Spinal cord (tissue), 10 donors: ENCODE measurements around the gene SLC1A1. TPM values are rescaled to one million over a fixed set of nuclear protein-coding genes. Genes with fewer than 3 reads are reported as not detected.
A peak's percentile ranks its signal among the peaks of the same experiment; 100 is the strongest.

ENCODE experiments used
- DNase-seq, 6 donors: peaks; one replicate each; pipeline versions ENCODE4 v3.0.0 to v3.0.0-alpha.2; 2013 to 2015; ENCODE audit warnings: low spot score in 6 of 6, low read depth in 4 of 6
- H3K27ac ChIP-seq: one replicate; pipeline ENCODE4 v1.5.1; 2013; ENCODE audit warnings: low read depth, low read length, control low read depth
- H3K27me3 ChIP-seq: one replicate; pipeline ENCODE4 v1.6.1; 2013; ENCODE audit warnings: low read length; ENCODE audit not compliant: control insufficient read depth, insufficient read depth
- H3K36me3 ChIP-seq: one replicate; pipeline ENCODE4 v1.6.1; 2013; ENCODE audit warnings: low read length; ENCODE audit not compliant: control insufficient read depth, insufficient read depth
- H3K4me1 ChIP-seq: one replicate; pipeline ENCODE4 v1.6.1; 2013; ENCODE audit warnings: low read length; ENCODE audit not compliant: control insufficient read depth, insufficient read depth
- H3K4me3 ChIP-seq: one replicate; pipeline ENCODE4 v1.5.1; 2013; ENCODE audit warnings: low read depth, low read length, control low read depth
- H3K9me3 ChIP-seq: one replicate; pipeline ENCODE4 v1.6.1; 2013; ENCODE audit warnings: low read length; ENCODE audit not compliant: control insufficient read depth, insufficient read depth
- whole genome bisulfite sequencing: methylation state at CpG from one replicate; pipeline ENCODE4 v1.1.5; 2013; ENCODE audit warnings: missing lambda C conversion rate; ENCODE audit not compliant: insufficient coverage; 5-methylcytosine and 5-hydroxymethylcytosine counted together
- polyA plus RNA-seq, 2 donors: library from polyadenylated mRNA; unstranded; fragments of 120-200 nt; gene quantifications; one replicate each; pipeline ENCODE4 v1.2.1, GENCODE V29; 2013; ENCODE audit not compliant: insufficient read length in 2 of 2
- total RNA-seq, 2 donors: library from RNA; depleted of rRNA in 1 of 2; stranded (reverse); fragments of 120-200 nt in 1 of 2; fragments of >200 nt in 1 of 2; gene quantifications; one replicate each; pipeline versions ENCODE4 v1.2.3 to v1.2.4, GENCODE V29; 2013 to 2014
- donor health status: healthy.

The SLC1A1 gene
- total and polyA plus RNA-seq, 4 donors: 22.3 to 67.7 (median 50.5) TPM

DNA sequence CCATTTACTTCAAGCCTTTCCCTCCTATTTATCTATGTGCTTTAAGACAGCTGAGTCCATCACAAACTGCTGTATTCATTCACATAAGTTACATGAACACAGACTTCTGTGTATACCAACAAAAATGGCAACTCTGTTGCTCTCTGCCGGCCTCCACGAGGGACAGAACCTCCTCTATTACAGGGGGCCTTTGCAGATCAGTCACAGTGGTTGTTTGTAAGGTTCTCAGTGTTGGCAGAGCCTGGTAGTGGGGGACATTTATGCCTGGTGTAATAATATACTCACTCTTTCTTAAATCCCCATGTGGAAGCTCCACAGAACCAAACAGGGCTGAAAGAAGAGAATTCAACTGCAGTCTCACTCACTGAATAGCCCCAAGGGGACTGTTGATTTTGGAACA is 76.5 kb downstream of the SLC1A1 start:
- no CpG with 5 or more reads among the region's 2 CpGs for WGBS
- Histone ChIP-seq H3K27ac (peak overlapping the region; percentile 71), H3K9me3 (no peaks in the 10 kb centered on the region), H3K4me1 (peaks cover 4% of the 10 kb centered on the region), H3K4me3 (no peak overlapping the region), H3K27me3 (no peaks in the 10 kb centered on the region), H3K36me3 (peaks cover 9% of the 10 kb centered on the region)
- peak in 3 of 6 donors; percentile 29 to 72 (median 66) for DNase-seq

DNA sequence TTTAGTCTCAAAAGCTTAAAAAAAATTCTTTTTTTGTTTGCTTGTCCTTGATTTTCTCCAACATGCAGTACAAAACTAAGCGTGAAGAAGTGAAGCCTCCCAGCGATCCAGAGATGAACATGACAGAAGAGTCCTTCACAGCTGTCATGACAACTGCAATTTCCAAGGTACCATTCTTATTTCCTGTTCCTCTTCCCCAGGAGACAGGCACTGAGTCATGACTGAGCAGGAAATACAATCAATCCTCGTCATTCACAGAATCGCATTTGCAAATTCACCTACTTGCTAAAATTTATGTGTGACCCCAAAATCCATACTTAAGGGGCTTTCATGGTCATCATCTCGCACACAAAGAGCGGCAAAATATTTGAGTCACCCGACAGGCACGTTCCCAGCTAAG is 77.3 kb downstream of the SLC1A1 start:
- Histone ChIP-seq H3K9me3 (no peaks in the 10 kb centered on the region), H3K27me3 (no peaks in the 10 kb centered on the region), H3K27ac (peak overlapping the region; percentile 57), H3K36me3 (peaks cover 13% of the 10 kb centered on the region), H3K4me3 (no peak overlapping the region), H3K4me1 (peaks cover 4% of the 10 kb centered on the region)
- DNase-seq: no peak
- 90% methylated on average over 7 of the region's 8 CpGs for WGBS

DNA sequence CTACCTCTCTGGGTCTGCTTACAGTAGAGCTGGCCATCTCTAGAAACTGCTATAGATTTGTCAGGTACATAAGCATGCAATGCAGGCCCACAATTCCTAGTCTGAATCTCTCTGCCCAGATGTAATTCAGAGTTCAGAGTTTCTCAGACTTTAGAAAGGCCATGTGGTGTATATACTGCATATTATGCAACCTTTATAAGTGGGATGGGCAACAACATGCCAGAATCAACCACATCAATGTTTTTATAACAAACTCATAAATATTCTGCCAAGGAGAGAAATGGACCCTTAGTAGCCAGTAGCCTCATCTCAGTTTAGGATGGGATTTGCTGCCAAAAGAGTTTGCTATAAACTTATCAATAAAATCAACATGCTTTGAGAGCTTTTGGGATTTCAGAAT is 78.8 kb downstream of the SLC1A1 start:
- Histone ChIP-seq H3K27ac (no peak overlapping the region), H3K4me1 (peaks cover 4% of the 10 kb centered on the region), H3K9me3 (no peaks in the 10 kb centered on the region), H3K36me3 (peaks cover 13% of the 10 kb centered on the region), H3K4me3 (no peak overlapping the region), H3K27me3 (no peaks in the 10 kb centered on the region)
- DNase-seq: no peak

DNA sequence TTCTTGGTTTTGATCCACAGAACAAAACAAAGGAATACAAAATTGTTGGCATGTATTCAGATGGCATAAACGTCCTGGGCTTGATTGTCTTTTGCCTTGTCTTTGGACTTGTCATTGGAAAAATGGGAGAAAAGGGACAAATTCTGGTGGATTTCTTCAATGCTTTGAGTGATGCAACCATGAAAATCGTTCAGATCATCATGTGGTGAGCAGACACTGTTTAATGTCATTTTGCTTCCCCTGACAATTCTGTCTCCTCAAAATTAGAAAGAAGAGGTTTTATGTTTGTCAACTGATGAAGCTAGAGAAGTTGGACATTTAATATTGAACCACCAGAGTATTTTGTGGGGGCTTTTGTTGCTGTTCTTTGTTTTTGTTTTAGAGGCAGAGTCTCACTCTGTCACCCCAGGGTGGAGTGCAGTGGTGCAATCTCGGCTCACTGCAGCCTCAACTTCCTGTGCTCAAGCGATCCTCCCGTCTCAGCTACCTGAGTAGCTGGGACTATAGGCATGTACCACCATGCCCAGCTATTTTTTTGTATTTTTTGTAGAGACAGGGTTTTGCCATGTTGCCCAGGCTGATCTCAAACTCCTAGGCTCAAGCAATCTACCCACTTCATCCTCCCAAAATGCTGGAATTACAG is 82.0 kb downstream of the SLC1A1 start:
- DNase-seq: no peak
- peaks cover 21% of the 10 kb centered on the region for H3K36me3 ChIP-seq
- 58% methylated on average over 2 of the region's 5 CpGs for WGBS
- H3K27ac ChIP-seq: no peak overlapping the region
- no peaks in the 10 kb centered on the region for H3K9me3 ChIP-seq
- H3K4me3 ChIP-seq: no peak overlapping the region
- peaks cover 4% of the 10 kb centered on the region for H3K4me1 ChIP-seq
- no peaks in the 10 kb centered on the region for H3K27me3 ChIP-seq

GRCh38 chr9:4573176-4573575 is 82.9 kb downstream of the SLC1A1 start:
- Histone ChIP-seq H3K9me3 (no peaks in the 10 kb centered on the region), H3K4me3 (no peak overlapping the region), H3K27me3 (no peaks in the 10 kb centered on the region), H3K4me1 (peaks cover 2% of the 10 kb centered on the region), H3K27ac (no peak overlapping the region), H3K36me3 (peaks cover 17% of the 10 kb centered on the region)
- WGBS: no CpG with 5 or more reads among the region's 4 CpGs
- peak in 1 of 6 donors; percentile 56 for DNase-seq

- Histone ChIP-seq H3K36me3 (peaks cover 14% of the 10 kb centered on the region), H3K27ac (no peak overlapping the region), H3K4me3 (no peak overlapping the region), H3K9me3 (no peaks in the 10 kb centered on the region), H3K4me1 (no peaks in the 10 kb centered on the region), H3K27me3 (no peaks in the 10 kb centered on the region)
- WGBS: 60% methylated on average over 2 of the region's 5 CpGs
- peak in 1 of 6 donors; percentile 50 for DNase-seq
Measured at GRCh38 chr9:4573634-4574389, 83.5 kb downstream of the SLC1A1 start.

DNA sequence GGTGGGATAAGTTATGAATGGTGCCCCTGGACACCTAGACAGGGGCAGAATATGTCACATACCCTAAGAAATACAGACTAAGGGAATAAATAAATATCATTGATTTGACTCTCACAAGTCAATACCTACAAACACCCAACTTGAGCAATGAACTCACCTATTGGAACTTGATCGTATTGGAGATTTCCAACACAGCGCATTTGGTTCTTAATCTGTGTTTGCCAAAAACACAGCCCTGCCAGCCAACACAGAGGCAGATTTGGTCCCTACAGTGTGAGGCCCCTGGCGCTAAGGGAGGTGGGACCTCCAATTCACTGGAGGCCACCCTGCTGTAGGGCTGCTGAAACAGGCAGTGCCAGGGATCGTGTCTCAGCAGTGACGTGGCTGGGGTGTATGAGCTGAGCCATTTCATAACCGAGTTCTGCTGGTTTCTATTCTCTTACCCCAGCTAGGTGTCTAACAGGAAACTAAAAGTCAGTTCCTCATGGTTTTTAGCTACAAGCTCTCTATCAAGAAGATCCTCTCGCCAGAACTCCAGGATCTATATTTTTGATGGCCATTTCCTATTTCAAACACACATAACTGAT is 84.5 kb downstream of the SLC1A1 start:
- H3K4me1 ChIP-seq: no peaks in the 10 kb centered on the region
- H3K9me3 ChIP-seq: no peaks in the 10 kb centered on the region
- no peak overlapping the region for H3K4me3 ChIP-seq
- H3K36me3 ChIP-seq: peaks cover 14% of the 10 kb centered on the region
- 100% methylated on average over 5 of the region's 7 CpGs for WGBS
- no peak overlapping the region for H3K27ac ChIP-seq
- DNase-seq: no peak
- H3K27me3 ChIP-seq: no peaks in the 10 kb centered on the region

GRCh38 chr9:4575997-4576396 is 85.7 kb downstream of the SLC1A1 start:
- no peak overlapping the region for H3K27ac ChIP-seq
- 100% methylated on average over 3 of the region's 8 CpGs for WGBS
- no peaks in the 10 kb centered on the region for H3K4me1 ChIP-seq

GRCh38 chr9:4576448-4576847 is 86.2 kb downstream of the SLC1A1 start:
- Histone ChIP-seq H3K4me1 (no peaks in the 10 kb centered on the region), H3K27ac (no peak overlapping the region), H3K4me3 (no peak overlapping the region), H3K27me3 (no peaks in the 10 kb centered on the region), H3K9me3 (no peaks in the 10 kb centered on the region), H3K36me3 (peaks cover 21% of the 10 kb centered on the region)
- DNase-seq: no peak
- 99% methylated on average over 8 of the region's 8 CpGs for WGBS

More at GRCh38 chr9:4575997-4576396, 85.7 kb downstream of the SLC1A1 start:
- Histone ChIP-seq H3K36me3 (peaks cover 21% of the 10 kb centered on the region), H3K4me3 (no peak overlapping the region), H3K9me3 (no peaks in the 10 kb centered on the region), H3K27me3 (no peaks in the 10 kb centered on the region)
- DNase-seq: no peak
